B cell (primary cell): ENCODE measurements around the gene ENPP4.

Source experiments
- EZH2 ChIP-seq: IDR thresholded peaks from 2 replicates; pipeline ENCODE4 v1.6.1; 2012; ENCODE audit warnings: borderline replicate concordance, low read depth, mild to moderate bottlenecking, moderate library complexity, low read length; ENCODE audit not compliant: insufficient read depth, poor library complexity, severe bottlenecking
- TF ChIP-seq, protein P1 (sequence below): fragments of 200-600 bp; IDR thresholded peaks from one replicate; pipeline ENCODE4 v1.8.0; 2022; ENCODE audit warnings: antibody characterized with exemption, mild to moderate bottlenecking

DNA sequence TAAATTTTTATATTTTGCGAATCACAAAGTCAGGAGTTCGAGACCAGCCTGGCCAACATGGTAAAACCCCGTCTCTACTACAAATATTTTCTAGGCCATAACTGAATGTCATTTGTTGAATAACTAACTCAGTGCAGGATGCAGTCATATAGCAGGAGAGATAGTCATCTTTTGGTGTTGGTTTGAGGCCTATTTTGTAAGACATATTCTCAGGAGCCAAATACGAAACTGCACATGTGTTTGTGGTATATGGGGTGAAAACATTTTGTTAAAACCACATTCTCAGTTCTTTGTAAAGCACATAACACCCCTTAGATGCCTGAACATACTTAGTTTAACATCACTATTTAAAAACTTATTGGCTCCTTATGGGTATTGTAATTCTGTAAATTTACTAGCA is 45.7 kb downstream of the ENPP4 start:
- TF ChIP-seq, protein P1, sequence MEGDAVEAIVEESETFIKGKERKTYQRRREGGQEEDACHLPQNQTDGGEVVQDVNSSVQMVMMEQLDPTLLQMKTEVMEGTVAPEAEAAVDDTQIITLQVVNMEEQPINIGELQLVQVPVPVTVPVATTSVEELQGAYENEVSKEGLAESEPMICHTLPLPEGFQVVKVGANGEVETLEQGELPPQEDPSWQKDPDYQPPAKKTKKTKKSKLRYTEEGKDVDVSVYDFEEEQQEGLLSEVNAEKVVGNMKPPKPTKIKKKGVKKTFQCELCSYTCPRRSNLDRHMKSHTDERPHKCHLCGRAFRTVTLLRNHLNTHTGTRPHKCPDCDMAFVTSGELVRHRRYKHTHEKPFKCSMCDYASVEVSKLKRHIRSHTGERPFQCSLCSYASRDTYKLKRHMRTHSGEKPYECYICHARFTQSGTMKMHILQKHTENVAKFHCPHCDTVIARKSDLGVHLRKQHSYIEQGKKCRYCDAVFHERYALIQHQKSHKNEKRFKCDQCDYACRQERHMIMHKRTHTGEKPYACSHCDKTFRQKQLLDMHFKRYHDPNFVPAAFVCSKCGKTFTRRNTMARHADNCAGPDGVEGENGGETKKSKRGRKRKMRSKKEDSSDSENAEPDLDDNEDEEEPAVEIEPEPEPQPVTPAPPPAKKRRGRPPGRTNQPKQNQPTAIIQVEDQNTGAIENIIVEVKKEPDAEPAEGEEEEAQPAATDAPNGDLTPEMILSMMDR: no peak
- no peak for TF ChIP-seq EZH2
